ENCODE data around the gene PAK2.

Gene PAK2

DNA sequence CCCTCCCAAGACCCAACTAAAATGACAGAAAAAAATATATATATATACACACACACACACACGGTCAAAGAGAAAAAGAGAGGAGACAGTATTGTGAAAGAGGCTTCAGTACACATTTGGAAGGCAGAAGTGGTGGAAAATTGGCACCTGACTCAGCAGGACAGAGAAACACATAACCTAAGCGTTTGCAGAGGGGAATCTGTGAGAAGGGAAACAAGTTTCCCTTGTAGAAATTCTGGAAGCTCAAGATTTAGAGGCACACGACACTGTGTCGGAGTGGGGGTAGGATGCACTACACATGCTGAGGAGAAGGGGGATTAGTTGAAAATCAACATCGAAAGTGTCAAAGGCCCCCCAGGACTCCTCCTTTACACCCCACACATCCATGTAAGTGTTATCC lies 53.1 kb downstream of the PAK2 start:
- Histone ChIP-seq H3K4me3 (ENCODE audit: low read length) (no peak overlapping the region), H3K27me3 (replicated peaks; ENCODE audit: control insufficient read depth, insufficient read depth, low read length) (no peaks in the 10 kb centered on the region), H3K4me1 (ENCODE audit: control insufficient read depth, insufficient read depth, low read length) (peaks cover 12% of the 10 kb centered on the region), H3K9me3 (ENCODE audit: control insufficient read depth, low read length) (no peaks in the 10 kb centered on the region), H3K9ac (ENCODE audit: low read length) (no peak overlapping the region), H3K36me3 (ENCODE audit: control insufficient read depth, insufficient read depth, low read length, severe bottlenecking) (peaks cover 18% of the 10 kb centered on the region)
- peak; percentile 36 for DNase-seq (ENCODE audit: low read depth)

DNA sequence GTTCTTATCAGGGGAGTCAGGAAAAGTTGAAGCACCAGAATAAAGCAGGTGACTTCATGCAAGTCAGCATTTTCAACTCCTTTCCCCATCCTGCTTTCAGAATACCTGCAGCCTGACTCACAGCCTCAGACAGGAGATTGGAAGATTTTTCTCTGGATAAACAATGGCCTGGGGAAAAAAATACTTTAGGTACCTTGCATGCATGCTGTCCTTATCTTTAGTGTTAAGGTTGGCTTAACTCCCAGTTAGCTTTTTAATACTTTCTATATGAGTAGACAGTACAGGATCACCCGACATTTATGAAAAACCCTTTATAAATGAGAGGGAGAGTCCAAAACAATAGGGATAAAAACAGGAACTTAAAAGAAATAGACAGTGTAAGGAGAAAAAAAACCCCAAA lies 53.6 kb downstream of the PAK2 start:
- H3K9ac ChIP-seq (ENCODE audit: low read length): no peak overlapping the region
- peaks cover 15% of the 10 kb centered on the region for H3K36me3 ChIP-seq (ENCODE audit: control insufficient read depth, insufficient read depth, low read length, severe bottlenecking)
- DNase-seq (ENCODE audit: low read depth): peak; percentile 83
- no peak overlapping the region for H3K4me3 ChIP-seq (ENCODE audit: low read length)
- H3K27me3 ChIP-seq (replicated peaks; ENCODE audit: control insufficient read depth, insufficient read depth, low read length): no peaks in the 10 kb centered on the region
- H3K9me3 ChIP-seq (ENCODE audit: control insufficient read depth, low read length): no peaks in the 10 kb centered on the region
- H3K4me1 ChIP-seq (ENCODE audit: control insufficient read depth, insufficient read depth, low read length): peaks cover 12% of the 10 kb centered on the region

DNA sequence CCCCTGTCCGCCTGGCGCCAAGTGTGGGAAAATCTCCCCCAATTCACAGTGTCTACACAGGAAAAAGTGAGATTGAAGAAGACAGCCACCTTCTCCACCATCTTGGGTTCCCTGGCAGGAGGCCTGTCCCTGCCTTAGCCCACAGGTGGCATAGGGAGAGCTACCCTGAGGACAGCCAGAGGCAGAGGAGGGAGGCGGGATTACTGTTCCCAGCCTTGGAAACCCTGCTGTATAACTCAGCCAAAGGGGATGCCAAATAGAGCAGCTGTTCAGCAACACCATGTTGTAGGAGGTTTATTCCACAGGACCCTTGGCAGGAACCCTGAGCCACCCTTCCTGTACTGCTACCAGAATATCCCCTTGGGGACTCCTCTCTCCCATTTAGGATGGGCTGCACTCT lies 54.8 kb downstream of the PAK2 start:
- H3K4me3 ChIP-seq (ENCODE audit: low read length): no peak overlapping the region
- H3K27me3 ChIP-seq (replicated peaks; ENCODE audit: control insufficient read depth, insufficient read depth, low read length): no peaks in the 10 kb centered on the region
- H3K4me1 ChIP-seq (ENCODE audit: control insufficient read depth, insufficient read depth, low read length): peaks cover 12% of the 10 kb centered on the region
- peaks cover 15% of the 10 kb centered on the region for H3K36me3 ChIP-seq (ENCODE audit: control insufficient read depth, insufficient read depth, low read length, severe bottlenecking)
- no peak for DNase-seq (ENCODE audit: low read depth)
- no peaks in the 10 kb centered on the region for H3K9me3 ChIP-seq (ENCODE audit: control insufficient read depth, low read length)
- no peak overlapping the region for H3K9ac ChIP-seq (ENCODE audit: low read length)

- H3K27me3 ChIP-seq (replicated peaks; ENCODE audit: control insufficient read depth, insufficient read depth, low read length): no peaks in the 10 kb centered on the region
- H3K9ac ChIP-seq (ENCODE audit: low read length): no peak overlapping the region
- no peaks in the 10 kb centered on the region for H3K9me3 ChIP-seq (ENCODE audit: control insufficient read depth, low read length)
- peaks cover 12% of the 10 kb centered on the region for H3K4me1 ChIP-seq (ENCODE audit: control insufficient read depth, insufficient read depth, low read length)
- H3K36me3 ChIP-seq (ENCODE audit: control insufficient read depth, insufficient read depth, low read length, severe bottlenecking): peaks cover 15% of the 10 kb centered on the region
- H3K4me3 ChIP-seq (ENCODE audit: low read length): no peak overlapping the region
- no peak for DNase-seq (ENCODE audit: low read depth)
Observed at GRCh38 chr3:196796317-196796716, 56.7 kb downstream of the PAK2 start.

DNA sequence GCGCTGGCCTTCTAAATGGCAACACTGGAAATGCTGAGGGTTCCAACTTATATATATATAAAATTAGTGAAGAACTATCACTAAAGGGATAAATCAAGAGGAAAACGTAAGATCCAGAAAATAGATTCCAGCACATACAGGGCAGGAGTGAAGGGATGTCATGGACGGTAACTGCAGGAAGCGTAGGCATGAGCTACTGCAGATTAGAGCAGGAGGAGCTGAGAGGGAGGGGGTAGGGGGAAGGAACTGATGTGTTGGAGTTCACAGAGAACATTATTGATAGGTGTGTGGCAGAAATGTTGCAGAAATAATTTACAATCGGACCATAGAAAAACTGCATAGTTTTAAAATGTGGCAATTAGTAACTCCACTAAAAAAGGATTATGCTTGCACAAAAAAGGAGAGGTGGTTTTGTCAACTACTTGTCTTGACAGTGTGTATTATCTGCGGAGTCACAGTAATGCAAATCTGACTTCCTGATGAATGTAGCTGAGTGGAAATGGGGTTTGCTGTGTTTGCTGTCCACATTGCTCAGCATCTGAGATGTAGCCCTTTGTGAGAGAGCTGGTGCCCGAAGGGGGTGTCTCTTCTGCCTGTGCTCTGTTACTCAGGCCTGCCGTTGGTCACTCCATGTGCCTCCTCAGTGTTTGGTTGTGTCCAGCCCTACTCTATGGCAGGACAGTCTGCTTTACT lies 61.2 kb downstream of the PAK2 start:
- Histone ChIP-seq H3K4me1 (ENCODE audit: control insufficient read depth, insufficient read depth, low read length) (no peaks in the 10 kb centered on the region), H3K9me3 (ENCODE audit: control insufficient read depth, low read length) (no peaks in the 10 kb centered on the region), H3K4me3 (ENCODE audit: low read length) (no peak overlapping the region), H3K36me3 (ENCODE audit: control insufficient read depth, insufficient read depth, low read length, severe bottlenecking) (peaks cover 33% of the 10 kb centered on the region), H3K27me3 (replicated peaks; ENCODE audit: control insufficient read depth, insufficient read depth, low read length) (no peaks in the 10 kb centered on the region), H3K9ac (ENCODE audit: low read length) (no peak overlapping the region)
- no peak for DNase-seq (ENCODE audit: low read depth)

- Histone ChIP-seq H3K4me3 (ENCODE audit: low read length) (no peak overlapping the region), H3K9ac (ENCODE audit: low read length) (no peak overlapping the region), H3K27me3 (replicated peaks; ENCODE audit: control insufficient read depth, insufficient read depth, low read length) (no peaks in the 10 kb centered on the region), H3K36me3 (ENCODE audit: control insufficient read depth, insufficient read depth, low read length, severe bottlenecking) (peaks cover 57% of the 10 kb centered on the region), H3K4me1 (ENCODE audit: control insufficient read depth, insufficient read depth, low read length) (peaks cover 11% of the 10 kb centered on the region), H3K9me3 (ENCODE audit: control insufficient read depth, low read length) (no peaks in the 10 kb centered on the region)
- no peak for DNase-seq (ENCODE audit: low read depth)
Observed at GRCh38 chr3:196803891-196804468, 64.3 kb downstream of the PAK2 start.

DNA sequence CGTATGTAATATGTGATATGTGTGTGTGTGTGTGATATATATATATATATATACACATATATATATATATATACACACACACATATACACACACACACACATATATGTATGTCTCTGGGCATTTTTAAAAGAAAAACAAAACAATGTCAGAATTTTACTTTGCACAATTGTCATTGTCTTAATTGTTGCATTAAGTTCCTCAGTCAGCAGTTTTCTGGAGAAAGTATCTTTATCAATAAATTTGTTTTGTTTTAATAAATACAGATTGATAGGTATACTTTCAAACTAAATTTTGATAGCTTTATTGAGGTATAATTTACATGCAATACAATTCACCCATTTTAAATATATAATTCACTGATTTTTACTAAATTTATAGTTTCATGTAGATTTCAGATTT lies 65.1 kb downstream of the PAK2 start:
- peaks cover 11% of the 10 kb centered on the region for H3K4me1 ChIP-seq (ENCODE audit: control insufficient read depth, insufficient read depth, low read length)
- peaks cover 64% of the 10 kb centered on the region for H3K36me3 ChIP-seq (ENCODE audit: control insufficient read depth, insufficient read depth, low read length, severe bottlenecking)
- DNase-seq (ENCODE audit: low read depth): no peak

DNA sequence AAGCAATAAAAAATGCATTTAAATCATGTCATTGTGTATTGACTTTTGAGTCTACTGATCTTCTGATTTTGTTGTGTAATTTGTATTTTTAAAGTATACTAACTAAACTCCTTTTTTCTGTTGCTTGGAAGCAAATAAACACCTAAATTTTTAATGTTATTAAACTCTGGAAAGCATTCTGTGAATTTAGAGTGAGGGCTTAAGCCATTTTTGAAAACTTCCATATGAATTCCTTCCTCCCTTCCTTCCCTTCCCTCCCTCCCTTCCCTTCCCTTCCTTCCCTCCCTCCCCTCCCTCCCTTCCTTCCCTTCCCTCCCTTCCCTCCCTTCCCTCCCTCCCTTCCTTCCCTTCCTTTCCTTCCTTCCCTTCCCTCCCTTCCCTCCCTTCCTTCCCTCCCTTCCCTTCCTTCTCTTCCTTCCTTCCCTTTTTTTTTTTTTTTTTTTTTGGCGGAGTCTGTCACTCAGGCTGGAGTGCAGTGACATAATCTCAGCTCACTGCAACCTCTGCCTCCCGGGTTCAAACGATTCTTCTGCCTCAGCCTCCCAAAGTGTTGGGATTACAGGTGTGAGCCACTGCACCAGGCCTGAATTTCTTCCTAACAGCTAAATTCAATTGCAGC lies 71.4 kb downstream of the PAK2 start:
- peaks cover 86% of the 10 kb centered on the region for H3K36me3 ChIP-seq (ENCODE audit: control insufficient read depth, insufficient read depth, low read length, severe bottlenecking)
- H3K9me3 ChIP-seq (ENCODE audit: control insufficient read depth, low read length): no peaks in the 10 kb centered on the region
- no peak overlapping the region for H3K4me3 ChIP-seq (ENCODE audit: low read length)
- DNase-seq (ENCODE audit: low read depth): no peak
- no peaks in the 10 kb centered on the region for H3K27me3 ChIP-seq (replicated peaks; ENCODE audit: control insufficient read depth, insufficient read depth, low read length)
- H3K4me1 ChIP-seq (ENCODE audit: control insufficient read depth, insufficient read depth, low read length): peaks cover 11% of the 10 kb centered on the region
- no peak overlapping the region for H3K9ac ChIP-seq (ENCODE audit: low read length)

More for the DNA sequence above, 65.1 kb downstream of the PAK2 start:
- Histone ChIP-seq H3K9me3 (ENCODE audit: control insufficient read depth, low read length) (no peaks in the 10 kb centered on the region), H3K4me3 (ENCODE audit: low read length) (no peak overlapping the region), H3K27me3 (replicated peaks; ENCODE audit: control insufficient read depth, insufficient read depth, low read length) (no peaks in the 10 kb centered on the region), H3K9ac (ENCODE audit: low read length) (no peak overlapping the region)

GRCh38 chr3:196812853-196813252 lies 73.2 kb downstream of the PAK2 start:
- Histone ChIP-seq H3K4me3 (ENCODE audit: low read length) (no peak overlapping the region), H3K4me1 (ENCODE audit: control insufficient read depth, insufficient read depth, low read length) (peaks cover 1% of the 10 kb centered on the region), H3K36me3 (ENCODE audit: control insufficient read depth, insufficient read depth, low read length, severe bottlenecking) (peaks cover 78% of the 10 kb centered on the region), H3K9ac (ENCODE audit: low read length) (no peak overlapping the region), H3K27me3 (replicated peaks; ENCODE audit: control insufficient read depth, insufficient read depth, low read length) (no peaks in the 10 kb centered on the region), H3K9me3 (ENCODE audit: control insufficient read depth, low read length) (no peaks in the 10 kb centered on the region)
- no peak for DNase-seq (ENCODE audit: low read depth)

DNA sequence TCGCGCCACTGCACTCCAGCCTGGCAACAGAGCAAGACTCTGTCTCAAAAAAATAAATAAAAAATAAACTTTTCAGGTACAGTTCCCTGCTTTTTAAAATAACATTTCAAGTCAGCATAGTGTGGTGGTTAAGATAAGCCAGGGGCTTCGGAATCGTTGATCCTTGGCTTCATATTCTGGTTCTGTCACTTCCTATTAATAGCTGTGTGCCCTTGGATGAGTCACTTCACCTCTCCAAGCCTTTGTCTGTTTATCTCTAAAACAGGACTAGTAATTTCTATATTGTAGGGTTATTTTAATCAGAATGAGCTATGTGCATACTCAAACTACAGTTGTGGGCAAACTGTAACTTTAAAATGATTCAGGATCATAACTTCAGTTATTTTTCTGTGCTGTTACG lies 74.2 kb downstream of the PAK2 start:
- H3K36me3 ChIP-seq (ENCODE audit: control insufficient read depth, insufficient read depth, low read length, severe bottlenecking): peaks cover 83% of the 10 kb centered on the region
- H3K4me1 ChIP-seq (ENCODE audit: control insufficient read depth, insufficient read depth, low read length): no peaks in the 10 kb centered on the region
- H3K4me3 ChIP-seq (ENCODE audit: low read length): no peak overlapping the region
- no peaks in the 10 kb centered on the region for H3K9me3 ChIP-seq (ENCODE audit: control insufficient read depth, low read length)
- no peak overlapping the region for H3K9ac ChIP-seq (ENCODE audit: low read length)
- no peaks in the 10 kb centered on the region for H3K27me3 ChIP-seq (replicated peaks; ENCODE audit: control insufficient read depth, insufficient read depth, low read length)
- DNase-seq (ENCODE audit: low read depth): no peak

DNA sequence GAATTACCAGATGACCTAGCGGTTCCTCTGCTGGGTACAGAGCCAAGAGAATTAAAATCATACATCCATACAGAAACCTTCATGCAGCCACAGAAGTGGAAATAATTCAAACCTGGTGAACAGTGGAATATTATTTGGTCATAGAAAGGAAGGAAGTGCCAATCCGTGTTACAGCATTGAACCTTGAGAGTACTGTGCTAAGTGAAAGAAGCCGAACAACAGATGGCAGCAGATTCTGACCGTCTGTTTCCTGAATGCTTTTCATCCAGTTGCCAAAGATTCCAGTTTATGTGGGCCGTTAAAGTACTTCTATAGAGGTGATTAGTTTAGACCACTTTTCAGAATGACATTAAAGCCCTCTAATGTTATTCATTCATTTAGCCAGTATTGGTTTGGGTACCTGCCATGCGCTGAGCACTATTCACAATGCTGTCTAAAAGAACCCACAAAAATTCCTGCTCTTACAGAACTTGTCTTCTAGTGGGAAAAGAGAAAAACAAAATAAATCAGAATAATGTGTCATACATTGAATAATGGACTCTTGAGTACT lies 82.2 kb downstream of the PAK2 start:
- H3K9ac ChIP-seq (ENCODE audit: low read length): no peak overlapping the region
- H3K4me3 ChIP-seq (ENCODE audit: low read length): no peak overlapping the region
- DNase-seq (ENCODE audit: low read depth): no peak
- no peaks in the 10 kb centered on the region for H3K4me1 ChIP-seq (ENCODE audit: control insufficient read depth, insufficient read depth, low read length)
- H3K9me3 ChIP-seq (ENCODE audit: control insufficient read depth, low read length): no peaks in the 10 kb centered on the region
- H3K36me3 ChIP-seq (ENCODE audit: control insufficient read depth, insufficient read depth, low read length, severe bottlenecking): peaks cover 84% of the 10 kb centered on the region
- no peaks in the 10 kb centered on the region for H3K27me3 ChIP-seq (replicated peaks; ENCODE audit: control insufficient read depth, insufficient read depth, low read length)
